ENCODE data around the gene PMPCA.

Gene PMPCA

GRCh38 chr9:136373300-136374182 is 36.9 kb upstream of the PMPCA start, which contains the start of gene CARD9:
Gene CARD9, minus strand, starts transcription at chr9:136373669. Its CDS starts 1,591 bp downstream, at chr9:136372078.
- DNase-seq (ENCODE audit: low read depth): no peak

- DNase-seq (ENCODE audit: low read depth): no peak
Observed at GRCh38 chr9:136374183-136374575, 36.3 kb upstream of the PMPCA start.

GRCh38 chr9:136375096-136375495 is 35.4 kb upstream of the PMPCA start:
- no peak for DNase-seq (ENCODE audit: low read depth)

- no peak for DNase-seq (ENCODE audit: low read depth)
Observed at GRCh38 chr9:136376457-136376856, 34.0 kb upstream of the PMPCA start.

GRCh38 chr9:136377341-136378169 is 32.9 kb upstream of the PMPCA start:
- no peak for DNase-seq (ENCODE audit: low read depth)

GRCh38 chr9:136378170-136379002 is 32.1 kb upstream of the PMPCA start:
- no peak for DNase-seq (ENCODE audit: low read depth)

GRCh38 chr9:136379003-136379287 is 31.5 kb upstream of the PMPCA start:
- DNase-seq (ENCODE audit: low read depth): no peak

- DNase-seq (ENCODE audit: low read depth): no peak
Observed at GRCh38 chr9:136379401-136379800, 31.1 kb upstream of the PMPCA start.

GRCh38 chr9:136379891-136380290 is 30.6 kb upstream of the PMPCA start:
- no peak for DNase-seq (ENCODE audit: low read depth)

GRCh38 chr9:136380381-136380780 is 30.1 kb upstream of the PMPCA start:
- no peak for DNase-seq (ENCODE audit: low read depth)

GRCh38 chr9:136381311-136381710 is 29.1 kb upstream of the PMPCA start:
- DNase-seq (ENCODE audit: low read depth): no peak

- DNase-seq (ENCODE audit: low read depth): no peak
Observed at GRCh38 chr9:136381966-136382513, 28.4 kb upstream of the PMPCA start.

- DNase-seq (ENCODE audit: low read depth): no peak
Observed at GRCh38 chr9:136383436-136383835, 27.0 kb upstream of the PMPCA start.

GRCh38 chr9:136385015-136385414 is 25.4 kb upstream of the PMPCA start:
- DNase-seq (ENCODE audit: low read depth): no peak

GRCh38 chr9:136386018-136386417 is 24.4 kb upstream of the PMPCA start:
- DNase-seq (ENCODE audit: low read depth): no peak

GRCh38 chr9:136387217-136387616 is 23.2 kb upstream of the PMPCA start:
- no peak for DNase-seq (ENCODE audit: low read depth)

- no peak for DNase-seq (ENCODE audit: low read depth)
Observed at GRCh38 chr9:136389396-136389795, 21.1 kb upstream of the PMPCA start.

GRCh38 chr9:136391737-136392537 is 18.5 kb upstream of the PMPCA start:
- no peak for DNase-seq (ENCODE audit: low read depth)

- no peak for DNase-seq (ENCODE audit: low read depth)
Observed at GRCh38 chr9:136392538-136393449, 17.7 kb upstream of the PMPCA start.

- no peak for DNase-seq (ENCODE audit: low read depth)
Observed at GRCh38 chr9:136393531-136393930, 16.9 kb upstream of the PMPCA start.

All from GM04503 (cell line).